ENCODE measurements around the gene CDS1. TPM values are rescaled to one million over a fixed set of nuclear protein-coding genes. Genes with fewer than 3 reads are reported as not detected.

Gene CDS1
- total RNA-seq, 1 donor from 2014 or later: 22.2 TPM

DNA sequence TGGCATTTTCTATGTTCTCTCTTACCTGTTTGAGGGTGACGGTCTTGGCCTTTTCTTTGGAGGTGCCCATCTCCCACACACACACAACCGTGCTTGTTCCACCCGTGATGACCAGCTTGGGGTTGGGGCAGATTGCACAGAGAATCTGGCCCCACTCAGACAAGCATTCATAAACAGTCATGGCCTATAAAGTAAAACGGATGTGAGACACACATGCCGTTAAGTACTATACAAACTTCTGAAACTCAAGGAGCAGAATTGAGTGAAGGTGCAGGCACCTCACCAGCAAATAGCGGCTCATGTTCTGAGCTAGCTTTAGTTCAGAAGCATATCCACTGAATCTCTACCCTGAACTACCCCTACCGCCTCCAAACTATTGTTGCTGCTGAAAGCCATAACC is 107.6 kb downstream of the CDS1 start:
- TF ChIP-seq, protein P1, sequence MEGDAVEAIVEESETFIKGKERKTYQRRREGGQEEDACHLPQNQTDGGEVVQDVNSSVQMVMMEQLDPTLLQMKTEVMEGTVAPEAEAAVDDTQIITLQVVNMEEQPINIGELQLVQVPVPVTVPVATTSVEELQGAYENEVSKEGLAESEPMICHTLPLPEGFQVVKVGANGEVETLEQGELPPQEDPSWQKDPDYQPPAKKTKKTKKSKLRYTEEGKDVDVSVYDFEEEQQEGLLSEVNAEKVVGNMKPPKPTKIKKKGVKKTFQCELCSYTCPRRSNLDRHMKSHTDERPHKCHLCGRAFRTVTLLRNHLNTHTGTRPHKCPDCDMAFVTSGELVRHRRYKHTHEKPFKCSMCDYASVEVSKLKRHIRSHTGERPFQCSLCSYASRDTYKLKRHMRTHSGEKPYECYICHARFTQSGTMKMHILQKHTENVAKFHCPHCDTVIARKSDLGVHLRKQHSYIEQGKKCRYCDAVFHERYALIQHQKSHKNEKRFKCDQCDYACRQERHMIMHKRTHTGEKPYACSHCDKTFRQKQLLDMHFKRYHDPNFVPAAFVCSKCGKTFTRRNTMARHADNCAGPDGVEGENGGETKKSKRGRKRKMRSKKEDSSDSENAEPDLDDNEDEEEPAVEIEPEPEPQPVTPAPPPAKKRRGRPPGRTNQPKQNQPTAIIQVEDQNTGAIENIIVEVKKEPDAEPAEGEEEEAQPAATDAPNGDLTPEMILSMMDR (IDR thresholded peaks at IDR 0.05; ENCODE audit: unreplicated experiment): no peak
- Mint-ChIP-seq H3K4me3 (ENCODE audit: low read depth) (no peak overlapping the region), H3K9me3 (ENCODE audit: low read depth) (no peaks in the 10 kb centered on the region), H3K27me3 (no peaks in the 10 kb centered on the region), H3K36me3 (ENCODE audit: insufficient read depth) (peaks cover 33% of the 10 kb centered on the region), H3K4me1 (ENCODE audit: low read depth) (peaks cover 2% of the 10 kb centered on the region), H3K27ac (no peak overlapping the region)
- DNase-seq (ENCODE audit: low spot score, unreplicated experiment): no peak

DNA sequence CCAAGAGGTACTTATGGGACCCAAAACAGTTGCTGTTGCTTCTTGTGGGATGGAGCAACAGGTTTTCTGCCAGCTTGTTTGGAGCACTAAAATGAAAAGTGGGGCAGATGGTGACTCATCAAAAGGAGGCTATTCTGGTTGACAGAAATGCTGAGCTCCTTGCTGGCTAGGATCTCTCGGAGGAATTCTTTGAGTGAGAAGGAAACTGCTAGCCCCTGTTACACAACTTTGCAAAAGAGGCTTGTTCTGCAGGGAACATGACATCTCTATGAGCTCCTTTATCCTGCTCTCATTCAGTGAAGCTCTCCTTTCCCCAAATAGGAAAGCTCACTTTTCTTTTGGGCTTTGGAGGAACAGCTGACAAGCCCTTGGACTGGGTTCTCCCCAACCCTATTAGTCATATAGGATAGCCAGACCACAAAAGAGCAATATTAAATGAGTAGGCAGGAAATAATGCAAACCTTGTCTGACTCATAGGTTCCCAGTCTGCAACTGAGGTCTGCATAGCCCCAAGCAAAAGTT is 108.3 kb downstream of the CDS1 start:
- no peaks in the 10 kb centered on the region for H3K27me3 Mint-ChIP-seq
- no peaks in the 10 kb centered on the region for H3K9me3 Mint-ChIP-seq (ENCODE audit: low read depth)
- peaks cover 2% of the 10 kb centered on the region for H3K4me1 Mint-ChIP-seq (ENCODE audit: low read depth)
- H3K27ac Mint-ChIP-seq: no peak overlapping the region
- TF ChIP-seq, protein P1 (IDR thresholded peaks at IDR 0.05; ENCODE audit: unreplicated experiment): no peak
- H3K4me3 Mint-ChIP-seq (ENCODE audit: low read depth): no peak overlapping the region
- no peak for DNase-seq (ENCODE audit: low spot score, unreplicated experiment)
- peaks cover 36% of the 10 kb centered on the region for H3K36me3 Mint-ChIP-seq (ENCODE audit: insufficient read depth)

DNA sequence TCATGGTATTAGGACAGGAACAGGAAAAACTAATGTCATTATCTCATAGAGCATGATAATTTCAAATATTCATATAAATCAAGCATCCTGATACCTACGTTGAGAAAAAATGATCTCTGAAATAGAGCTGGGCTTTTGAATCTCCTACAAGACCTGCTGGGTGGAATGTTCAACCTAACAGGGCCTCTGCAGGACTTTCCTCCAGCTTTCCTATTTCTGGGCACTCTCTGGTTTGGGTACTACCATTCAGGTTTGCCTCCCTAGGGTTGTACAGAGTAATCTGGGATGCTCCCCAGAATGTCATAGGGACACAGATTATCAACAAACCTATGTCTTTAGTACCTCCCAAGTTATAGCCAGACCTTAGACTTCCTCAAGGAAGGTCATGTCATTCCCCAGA is 108.9 kb downstream of the CDS1 start:
- no peak for DNase-seq (ENCODE audit: low spot score, unreplicated experiment)
- no peak overlapping the region for H3K27ac Mint-ChIP-seq
- H3K27me3 Mint-ChIP-seq: no peaks in the 10 kb centered on the region
- peaks cover 2% of the 10 kb centered on the region for H3K4me1 Mint-ChIP-seq (ENCODE audit: low read depth)
- H3K4me3 Mint-ChIP-seq (ENCODE audit: low read depth): no peak overlapping the region
- TF ChIP-seq, protein P1 (IDR thresholded peaks at IDR 0.05; ENCODE audit: unreplicated experiment): no peak
- peaks cover 35% of the 10 kb centered on the region for H3K36me3 Mint-ChIP-seq (ENCODE audit: insufficient read depth)
- no peaks in the 10 kb centered on the region for H3K9me3 Mint-ChIP-seq (ENCODE audit: low read depth)

DNA sequence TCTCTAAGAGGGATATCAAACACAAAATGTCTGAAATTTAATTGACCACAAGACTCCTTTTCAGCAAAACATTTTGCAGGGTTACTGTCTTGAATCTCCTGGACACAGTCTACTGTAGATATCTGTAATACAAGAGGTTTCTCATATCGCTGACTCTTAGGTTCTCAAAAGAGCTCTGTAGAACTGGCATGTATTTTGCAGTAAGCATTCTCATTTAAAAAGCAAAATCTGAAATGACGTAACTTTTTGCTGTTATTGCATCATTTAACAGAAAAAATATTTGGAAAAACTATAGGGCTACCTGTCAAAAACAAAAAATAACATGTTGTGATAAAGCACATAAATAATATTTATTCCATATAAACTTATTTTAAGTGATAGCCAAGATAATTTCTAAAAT is 114.2 kb downstream of the CDS1 start:
- no peak overlapping the region for H3K4me3 Mint-ChIP-seq (ENCODE audit: low read depth)
- no peaks in the 10 kb centered on the region for H3K27me3 Mint-ChIP-seq
- no peak overlapping the region for H3K27ac Mint-ChIP-seq
- no peaks in the 10 kb centered on the region for H3K9me3 Mint-ChIP-seq (ENCODE audit: low read depth)
- DNase-seq (ENCODE audit: low spot score, unreplicated experiment): no peak
- TF ChIP-seq, protein P1 (IDR thresholded peaks at IDR 0.05; ENCODE audit: unreplicated experiment): no peak
- H3K36me3 Mint-ChIP-seq (ENCODE audit: insufficient read depth): peaks cover 36% of the 10 kb centered on the region
- peaks cover 9% of the 10 kb centered on the region for H3K4me1 Mint-ChIP-seq (ENCODE audit: low read depth)

DNA sequence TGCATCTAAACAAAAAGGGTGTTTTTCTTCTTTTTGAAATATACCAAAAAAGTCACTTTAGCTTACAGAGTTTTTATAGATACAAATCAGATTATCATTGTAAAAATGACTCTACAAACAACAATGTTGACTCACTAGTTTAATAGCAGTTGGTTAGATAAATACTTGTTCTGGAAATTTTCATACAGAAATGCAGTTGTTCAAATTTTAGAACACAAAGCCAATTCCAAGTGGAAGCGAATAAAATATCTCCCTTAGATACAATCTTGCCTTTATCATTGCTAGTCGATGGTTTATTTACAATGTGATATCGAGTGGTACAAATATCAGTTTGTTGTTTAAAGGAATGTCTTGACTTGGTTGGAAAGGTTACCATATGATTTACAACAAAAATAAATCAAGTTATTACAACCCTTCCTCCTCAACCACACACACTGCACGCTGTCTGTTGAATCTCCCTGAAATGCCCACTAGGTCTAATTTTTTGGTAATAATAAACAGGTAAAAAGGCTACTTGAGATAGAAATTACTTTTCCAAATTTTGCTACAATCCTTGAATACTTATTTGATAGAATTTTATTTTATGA is 114.8 kb downstream of the CDS1 start:
- Mint-ChIP-seq H3K9me3 (ENCODE audit: low read depth) (no peaks in the 10 kb centered on the region), H3K4me1 (ENCODE audit: low read depth) (peaks cover 9% of the 10 kb centered on the region), H3K27ac (no peak overlapping the region), H3K27me3 (no peaks in the 10 kb centered on the region), H3K4me3 (ENCODE audit: low read depth) (no peak overlapping the region), H3K36me3 (ENCODE audit: insufficient read depth) (peaks cover 40% of the 10 kb centered on the region)
- TF ChIP-seq, protein P1 (IDR thresholded peaks at IDR 0.05; ENCODE audit: unreplicated experiment): no peak
- DNase-seq (ENCODE audit: low spot score, unreplicated experiment): no peak

Data from progenitor cell of endocrine pancreas (in vitro differentiated cells).